Stimulated activated CD8-positive, alpha-beta memory T cell treated with anti-CD3 and anti-CD28 coated beads, Interleukin-15, amount 100 ng/mL, for 1 hour (primary cell): Measurements from ENCODE around the gene NKTR.

Experiments used
- DNase-seq: peaks from one replicate; pipeline ENCODE4 v3.0.0-alpha.2; 2020; ENCODE audit warnings: low read depth

The NKTR gene

GRCh38 chr3:42696356-42697288 is 96.1 kb downstream of the NKTR start:
- no peak for DNase-seq

- no peak for DNase-seq
Measured at GRCh38 chr3:42697289-42698051, 97.0 kb downstream of the NKTR start.
